OCI-LY3 (cell line): ENCODE results near the gene NFX1.

ENCODE experiments used
- CTCF ChIP-seq: fragments of 200-600, 300-600 bp; sonication (generic); IDR thresholded peaks from 2 replicates; pipeline ENCODE4 v1.5.1; 2014; ENCODE audit warnings: antibody characterized with exemption, low read length, low read depth
- EZH2phosphoT487 ChIP-seq: fragments of 200-600 bp; shearing (Covaris generic); IDR thresholded peaks from 2 replicates; pipeline ENCODE4 v1.6.1; 2018; ENCODE audit warnings: antibody characterized with exemption, mixed run types, low read depth

- TF ChIP-seq CTCF (no peak), EZH2phosphoT487 (no peak)
These were observed 50.9 kb downstream of the NFX1 start for GRCh38 chr9:33341182-33341581.
